ENCODE measurements around the gene SUPT20H.

The SUPT20H gene

DNA sequence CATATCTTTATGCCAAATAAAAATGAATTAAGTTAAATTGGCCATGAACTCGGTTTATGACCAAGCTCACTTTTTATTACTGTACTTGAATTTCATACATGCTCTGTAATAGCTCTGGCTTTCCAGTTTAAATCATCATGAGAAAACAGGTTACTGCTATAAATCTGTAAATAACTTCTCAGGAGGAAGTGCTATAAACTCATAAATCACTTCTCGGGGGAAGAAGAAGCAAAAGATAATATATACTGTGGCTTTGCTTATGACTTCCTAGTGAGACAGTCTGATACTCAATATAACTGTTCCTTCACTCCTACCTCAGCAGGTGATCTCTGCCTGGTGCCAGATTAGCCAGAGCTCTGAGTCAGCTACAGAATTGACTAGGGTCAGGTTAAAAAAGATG, 12.5 kb downstream of the SUPT20H start (continued):
- TF ChIP-seq, protein P1, sequence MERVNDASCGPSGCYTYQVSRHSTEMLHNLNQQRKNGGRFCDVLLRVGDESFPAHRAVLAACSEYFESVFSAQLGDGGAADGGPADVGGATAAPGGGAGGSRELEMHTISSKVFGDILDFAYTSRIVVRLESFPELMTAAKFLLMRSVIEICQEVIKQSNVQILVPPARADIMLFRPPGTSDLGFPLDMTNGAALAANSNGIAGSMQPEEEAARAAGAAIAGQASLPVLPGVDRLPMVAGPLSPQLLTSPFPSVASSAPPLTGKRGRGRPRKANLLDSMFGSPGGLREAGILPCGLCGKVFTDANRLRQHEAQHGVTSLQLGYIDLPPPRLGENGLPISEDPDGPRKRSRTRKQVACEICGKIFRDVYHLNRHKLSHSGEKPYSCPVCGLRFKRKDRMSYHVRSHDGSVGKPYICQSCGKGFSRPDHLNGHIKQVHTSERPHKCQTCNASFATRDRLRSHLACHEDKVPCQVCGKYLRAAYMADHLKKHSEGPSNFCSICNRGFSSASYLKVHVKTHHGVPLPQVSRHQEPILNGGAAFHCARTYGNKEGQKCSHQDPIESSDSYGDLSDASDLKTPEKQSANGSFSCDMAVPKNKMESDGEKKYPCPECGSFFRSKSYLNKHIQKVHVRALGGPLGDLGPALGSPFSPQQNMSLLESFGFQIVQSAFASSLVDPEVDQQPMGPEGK (tag by site-specific recombination; IDR thresholded peaks at IDR 0.05), result peak; percentile 54
- TF ChIP-seq ZEB2 (tag by site-specific recombination; IDR thresholded peaks at IDR 0.05) (peak; percentile 93), ZNF670 (tag by site-specific recombination; IDR thresholded peaks at IDR 0.05; ENCODE audit: low read depth) (no peak), ZNF830 (tag by site-specific recombination; IDR thresholded peaks at IDR 0.05; ENCODE audit: low read depth) (peak; percentile 60), ZNF169 (tag by site-specific recombination; IDR thresholded peaks at IDR 0.05) (no peak), GFI1B (tag by site-specific recombination; IDR thresholded peaks at IDR 0.05) (peak; percentile 90), ZNF549 (tag by site-specific recombination; IDR thresholded peaks at IDR 0.05) (no peak), ZBTB20 (tag by site-specific recombination; IDR thresholded peaks at IDR 0.05) (no peak), ZNF24 (tag by site-specific recombination; IDR thresholded peaks at IDR 0.05) (peak; percentile 97), ZNF248 (tag by site-specific recombination; IDR thresholded peaks at IDR 0.05) (no peak), ZNF558 (tag by site-specific recombination; IDR thresholded peaks at IDR 0.05) (peak; percentile 66; the same call in 1 of the 2 replicates), RBAK (tag by site-specific recombination; IDR thresholded peaks at IDR 0.05) (no peak), GLIS1 (tag by site-specific recombination; IDR thresholded peaks at IDR 0.05) (peak; percentile 45; the same call in 1 of the 2 replicates), REPIN1 (tag by site-specific recombination; IDR thresholded peaks at IDR 0.05; ENCODE audit: low read depth) (no peak), ZBTB21 (tag by site-specific recombination; IDR thresholded peaks at IDR 0.05) (peak; percentile 31; the same call in 1 of the 2 replicates), ZNF501 (tag by site-specific recombination; IDR thresholded peaks at IDR 0.05) (peak; percentile 88), ZNF404 (tag by site-specific recombination; IDR thresholded peaks at IDR 0.05) (no peak), ZNF707 (tag by site-specific recombination; IDR thresholded peaks at IDR 0.05) (no peak), ZNF792 (tag by site-specific recombination; IDR thresholded peaks at IDR 0.05) (no peak), ZNF654 (tag by site-specific recombination; IDR thresholded peaks at IDR 0.05; ENCODE audit: low read depth) (peak; percentile 5; the same call in 1 of the 2 replicates), ZNF585B (tag by site-specific recombination; IDR thresholded peaks at IDR 0.05) (no peak), ZNF837 (tag by site-specific recombination; IDR thresholded peaks at IDR 0.05) (no peak), ZNF621 (tag by site-specific recombination; IDR thresholded peaks at IDR 0.05) (no peak), FEZF1 (tag by site-specific recombination; IDR thresholded peaks at IDR 0.05) (peak; percentile 100), ZXDB (tag by site-specific recombination; IDR thresholded peaks at IDR 0.05) (peak; percentile 96)
- TF ChIP-seq, protein P2, sequence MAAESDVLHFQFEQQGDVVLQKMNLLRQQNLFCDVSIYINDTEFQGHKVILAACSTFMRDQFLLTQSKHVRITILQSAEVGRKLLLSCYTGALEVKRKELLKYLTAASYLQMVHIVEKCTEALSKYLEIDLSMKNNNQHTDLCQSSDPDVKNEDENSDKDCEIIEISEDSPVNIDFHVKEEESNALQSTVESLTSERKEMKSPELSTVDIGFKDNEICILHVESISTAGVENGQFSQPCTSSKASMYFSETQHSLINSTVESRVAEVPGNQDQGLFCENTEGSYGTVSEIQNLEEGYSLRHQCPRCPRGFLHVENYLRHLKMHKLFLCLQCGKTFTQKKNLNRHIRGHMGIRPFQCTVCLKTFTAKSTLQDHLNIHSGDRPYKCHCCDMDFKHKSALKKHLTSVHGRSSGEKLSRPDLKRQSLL (tag by site-specific recombination; IDR thresholded peaks at IDR 0.05), result peak; percentile 81; the same call in 1 of the 2 replicates
- TF ChIP-seq, protein P3, sequence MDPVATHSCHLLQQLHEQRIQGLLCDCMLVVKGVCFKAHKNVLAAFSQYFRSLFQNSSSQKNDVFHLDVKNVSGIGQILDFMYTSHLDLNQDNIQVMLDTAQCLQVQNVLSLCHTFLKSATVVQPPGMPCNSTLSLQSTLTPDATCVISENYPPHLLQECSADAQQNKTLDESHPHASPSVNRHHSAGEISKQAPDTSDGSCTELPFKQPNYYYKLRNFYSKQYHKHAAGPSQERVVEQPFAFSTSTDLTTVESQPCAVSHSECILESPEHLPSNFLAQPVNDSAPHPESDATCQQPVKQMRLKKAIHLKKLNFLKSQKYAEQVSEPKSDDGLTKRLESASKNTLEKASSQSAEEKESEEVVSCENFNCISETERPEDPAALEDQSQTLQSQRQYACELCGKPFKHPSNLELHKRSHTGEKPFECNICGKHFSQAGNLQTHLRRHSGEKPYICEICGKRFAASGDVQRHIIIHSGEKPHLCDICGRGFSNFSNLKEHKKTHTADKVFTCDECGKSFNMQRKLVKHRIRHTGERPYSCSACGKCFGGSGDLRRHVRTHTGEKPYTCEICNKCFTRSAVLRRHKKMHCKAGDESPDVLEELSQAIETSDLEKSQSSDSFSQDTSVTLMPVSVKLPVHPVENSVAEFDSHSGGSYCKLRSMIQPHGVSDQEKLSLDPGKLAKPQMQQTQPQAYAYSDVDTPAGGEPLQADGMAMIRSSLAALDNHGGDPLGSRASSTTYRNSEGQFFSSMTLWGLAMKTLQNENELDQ (tag by site-specific recombination; IDR thresholded peaks at IDR 0.05; ENCODE audit: low read depth), result peak; percentile 86; the same call in 1 of the 2 replicates
- TF ChIP-seq, protein P4, sequence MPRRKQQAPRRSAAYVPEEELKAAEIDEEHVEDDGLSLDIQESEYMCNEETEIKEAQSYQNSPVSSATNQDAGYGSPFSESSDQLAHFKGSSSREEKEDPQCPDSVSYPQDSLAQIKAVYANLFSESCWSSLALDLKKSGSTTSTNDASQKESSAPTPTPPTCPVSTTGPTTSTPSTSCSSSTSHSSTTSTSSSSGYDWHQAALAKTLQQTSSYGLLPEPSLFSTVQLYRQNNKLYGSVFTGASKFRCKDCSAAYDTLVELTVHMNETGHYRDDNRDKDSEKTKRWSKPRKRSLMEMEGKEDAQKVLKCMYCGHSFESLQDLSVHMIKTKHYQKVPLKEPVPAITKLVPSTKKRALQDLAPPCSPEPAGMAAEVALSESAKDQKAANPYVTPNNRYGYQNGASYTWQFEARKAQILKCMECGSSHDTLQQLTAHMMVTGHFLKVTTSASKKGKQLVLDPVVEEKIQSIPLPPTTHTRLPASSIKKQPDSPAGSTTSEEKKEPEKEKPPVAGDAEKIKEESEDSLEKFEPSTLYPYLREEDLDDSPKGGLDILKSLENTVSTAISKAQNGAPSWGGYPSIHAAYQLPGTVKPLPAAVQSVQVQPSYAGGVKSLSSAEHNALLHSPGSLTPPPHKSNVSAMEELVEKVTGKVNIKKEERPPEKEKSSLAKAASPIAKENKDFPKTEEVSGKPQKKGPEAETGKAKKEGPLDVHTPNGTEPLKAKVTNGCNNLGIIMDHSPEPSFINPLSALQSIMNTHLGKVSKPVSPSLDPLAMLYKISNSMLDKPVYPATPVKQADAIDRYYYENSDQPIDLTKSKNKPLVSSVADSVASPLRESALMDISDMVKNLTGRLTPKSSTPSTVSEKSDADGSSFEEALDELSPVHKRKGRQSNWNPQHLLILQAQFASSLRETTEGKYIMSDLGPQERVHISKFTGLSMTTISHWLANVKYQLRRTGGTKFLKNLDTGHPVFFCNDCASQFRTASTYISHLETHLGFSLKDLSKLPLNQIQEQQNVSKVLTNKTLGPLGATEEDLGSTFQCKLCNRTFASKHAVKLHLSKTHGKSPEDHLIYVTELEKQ (tag by site-specific recombination; IDR thresholded peaks at IDR 0.05; ENCODE audit: borderline replicate concordance), result peak; percentile 93
- TF ChIP-seq, protein P5, sequence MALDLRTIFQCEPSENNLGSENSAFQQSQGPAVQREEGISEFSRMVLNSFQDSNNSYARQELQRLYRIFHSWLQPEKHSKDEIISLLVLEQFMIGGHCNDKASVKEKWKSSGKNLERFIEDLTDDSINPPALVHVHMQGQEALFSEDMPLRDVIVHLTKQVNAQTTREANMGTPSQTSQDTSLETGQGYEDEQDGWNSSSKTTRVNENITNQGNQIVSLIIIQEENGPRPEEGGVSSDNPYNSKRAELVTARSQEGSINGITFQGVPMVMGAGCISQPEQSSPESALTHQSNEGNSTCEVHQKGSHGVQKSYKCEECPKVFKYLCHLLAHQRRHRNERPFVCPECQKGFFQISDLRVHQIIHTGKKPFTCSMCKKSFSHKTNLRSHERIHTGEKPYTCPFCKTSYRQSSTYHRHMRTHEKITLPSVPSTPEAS (tag by site-specific recombination; IDR thresholded peaks at IDR 0.05), result peak; percentile 73

Measured in HEK293 (cell line).